WTC11 (cell line): ENCODE results near the gene COA8. TPM values are rescaled to one million over a fixed set of nuclear protein-coding genes. Genes with fewer than 3 reads are reported as not detected.

ENCODE experiments used
- ATAC-seq: fragments of 200-7000 bp; cut with Tn5 transposase; 2 replicates; pipeline ENCODE4 v1.10.0; 2021; ENCODE audit warnings: mild to moderate bottlenecking, moderate library complexity
- CTCF ChIA-PET: fragments of 300-600 bp; sonication (Branson Sonifier 250); formaldehyde crosslinking; loops from one replicate; lab custom pipeline; 2021; ENCODE audit warnings: antibody characterized with exemption; lab: Charles Lee
- POLR2A ChIA-PET: fragments of 350-600 bp; sonication (Branson Sonifier 250); formaldehyde crosslinking; loops from one replicate; lab custom pipeline; 2021; ENCODE audit warnings: antibody characterized with exemption; lab: Charles Lee
- DNase-seq: peaks from one replicate; pipeline ENCODE4 v3.0.0; 2021; ENCODE audit warnings: low spot score
- H3K27ac Mint-ChIP-seq: 2 replicates; pipeline ENCODE4 v1.8.0; 2021; ENCODE audit warnings: mixed read lengths
- H3K27me3 Mint-ChIP-seq: 2 replicates; pipeline ENCODE4 v1.8.0; 2021; ENCODE audit warnings: low read depth, mild to moderate bottlenecking, moderate library complexity, mixed read lengths
- H3K36me3 Mint-ChIP-seq: 2 replicates; pipeline ENCODE4 v1.8.0; 2021; ENCODE audit warnings: mixed read lengths
- H3K4me1 Mint-ChIP-seq: 2 replicates; pipeline ENCODE4 v1.8.0; 2022; ENCODE audit warnings: mixed read lengths
- H3K4me3 Mint-ChIP-seq: 2 replicates; pipeline ENCODE4 v1.8.0; 2021; ENCODE audit warnings: mild to moderate bottlenecking, moderate library complexity, mixed read lengths
- H3K9me3 Mint-ChIP-seq: 2 replicates; pipeline ENCODE4 v1.8.0; 2021; ENCODE audit warnings: mixed read lengths
- CREM ChIP-seq: sonication (generic); formaldehyde crosslinking; IDR thresholded peaks from 2 replicates; pipeline ENCODE4 v1.8.1; 2022; ENCODE audit warnings: mild to moderate bottlenecking, missing genetic modification reagents, moderate library complexity
- ELF4 ChIP-seq: sonication (generic); formaldehyde crosslinking; IDR thresholded peaks from 2 replicates; pipeline ENCODE4 v1.8.1; 2022; ENCODE audit warnings: low read depth, mild to moderate bottlenecking, moderate library complexity, missing genetic modification reagents
- ETV6 ChIP-seq: sonication (generic); formaldehyde crosslinking; IDR thresholded peaks from 2 replicates; pipeline ENCODE4 v1.8.1; 2022; ENCODE audit warnings: mild to moderate bottlenecking, missing genetic modification reagents
- MXD4 ChIP-seq: fragments of 250-450 bp; sonication (Bioruptor Pico); IDR thresholded peaks from 2 replicates; pipeline ENCODE4 v1.8.0; 2021; ENCODE audit warnings: mild to moderate bottlenecking, moderate library complexity, borderline replicate concordance
- RELA ChIP-seq: sonication (generic); formaldehyde crosslinking; IDR thresholded peaks from 2 replicates; pipeline ENCODE4 v1.8.1; 2022; ENCODE audit warnings: missing genetic modification reagents, mild to moderate bottlenecking, borderline replicate concordance
- RORB ChIP-seq: fragments of 250-450 bp; sonication (Bioruptor Pico); IDR thresholded peaks from 2 replicates; pipeline ENCODE4 v1.9.0; 2021; ENCODE audit warnings: mild to moderate bottlenecking
- SMAD4 ChIP-seq: sonication (generic); formaldehyde crosslinking; IDR thresholded peaks from 2 replicates; pipeline ENCODE4 v1.8.0; 2022; ENCODE audit warnings: mild to moderate bottlenecking, missing genetic modification reagents
- SOX15 ChIP-seq: fragments of 250-450 bp; sonication (Bioruptor Pico); IDR thresholded peaks from 2 replicates; pipeline ENCODE4 v1.9.0; 2021; ENCODE audit warnings: mild to moderate bottlenecking
- ZBTB21 ChIP-seq: sonication (generic); formaldehyde crosslinking; IDR thresholded peaks from 2 replicates; pipeline ENCODE4 v1.8.1; 2023; ENCODE audit warnings: mild to moderate bottlenecking, missing genetic modification reagents, borderline replicate concordance
- ZNF317 ChIP-seq: sonication (generic); formaldehyde crosslinking; IDR thresholded peaks from 2 replicates; pipeline ENCODE4 v1.8.1; 2023; ENCODE audit warnings: low read depth, mild to moderate bottlenecking, moderate library complexity, missing genetic modification reagents, borderline replicate concordance
- ZNF671 ChIP-seq: fragments of 250-450 bp; sonication (Bioruptor Pico); IDR thresholded peaks from 2 replicates; pipeline ENCODE4 v1.8.0; 2021; ENCODE audit warnings: mild to moderate bottlenecking
- total RNA-seq: library from RNA; stranded (reverse); gene quantifications from 3 replicates; pipeline ENCODE4 v1.2.3, GENCODE V29; 2021
- TF ChIP-seq, protein P1 (sequence below): sonication (generic); formaldehyde crosslinking; IDR thresholded peaks from 2 replicates; pipeline ENCODE4 v1.8.0; 2023; ENCODE audit warnings: mild to moderate bottlenecking, missing genetic modification reagents
- TF ChIP-seq, protein P2 (sequence below): sonication (generic); formaldehyde crosslinking; IDR thresholded peaks from 2 replicates; pipeline ENCODE4 v1.8.1; 2022; ENCODE audit warnings: low read depth, mild to moderate bottlenecking, moderate library complexity, missing genetic modification reagents, borderline replicate concordance
- TF ChIP-seq, protein P3 (sequence below): sonication (generic); formaldehyde crosslinking; IDR thresholded peaks from 2 replicates; pipeline ENCODE4 v1.8.0; 2022; ENCODE audit warnings: missing genetic modification reagents
- TF ChIP-seq, protein P4 (sequence below): fragments of 250-450 bp; sonication (Bioruptor Pico); conservative IDR thresholded peaks from 2 replicates; pipeline ENCODE4 v1.9.0; 2021; ENCODE audit warnings: mild to moderate bottlenecking
- TF ChIP-seq, protein P5 (sequence below): sonication (generic); formaldehyde crosslinking; IDR thresholded peaks from 2 replicates; pipeline ENCODE4 v1.8.1; 2023; ENCODE audit warnings: mild to moderate bottlenecking, missing genetic modification reagents
- TF ChIP-seq, protein P6 (sequence below): sonication (generic); formaldehyde crosslinking; conservative IDR thresholded peaks from 2 replicates; pipeline ENCODE4 v1.8.1; 2023; ENCODE audit warnings: mild to moderate bottlenecking, low read depth, missing genetic modification reagents, moderate library complexity
- TF ChIP-seq, protein P7 (sequence below): fragments of 250-450 bp; sonication (Bioruptor Pico); IDR thresholded peaks from 2 replicates; pipeline ENCODE4 v1.9.0; 2021; ENCODE audit warnings: moderate library complexity, mild to moderate bottlenecking, inconsistent platforms, borderline replicate concordance
- TF ChIP-seq, protein P8 (sequence below): sonication (generic); formaldehyde crosslinking; IDR thresholded peaks from 2 replicates; pipeline ENCODE4 v1.8.0; 2022; ENCODE audit warnings: mild to moderate bottlenecking, missing genetic modification reagents

The COA8 gene
- total RNA-seq, 1 experiment from 2014 or later = 36.4 TPM

DNA sequence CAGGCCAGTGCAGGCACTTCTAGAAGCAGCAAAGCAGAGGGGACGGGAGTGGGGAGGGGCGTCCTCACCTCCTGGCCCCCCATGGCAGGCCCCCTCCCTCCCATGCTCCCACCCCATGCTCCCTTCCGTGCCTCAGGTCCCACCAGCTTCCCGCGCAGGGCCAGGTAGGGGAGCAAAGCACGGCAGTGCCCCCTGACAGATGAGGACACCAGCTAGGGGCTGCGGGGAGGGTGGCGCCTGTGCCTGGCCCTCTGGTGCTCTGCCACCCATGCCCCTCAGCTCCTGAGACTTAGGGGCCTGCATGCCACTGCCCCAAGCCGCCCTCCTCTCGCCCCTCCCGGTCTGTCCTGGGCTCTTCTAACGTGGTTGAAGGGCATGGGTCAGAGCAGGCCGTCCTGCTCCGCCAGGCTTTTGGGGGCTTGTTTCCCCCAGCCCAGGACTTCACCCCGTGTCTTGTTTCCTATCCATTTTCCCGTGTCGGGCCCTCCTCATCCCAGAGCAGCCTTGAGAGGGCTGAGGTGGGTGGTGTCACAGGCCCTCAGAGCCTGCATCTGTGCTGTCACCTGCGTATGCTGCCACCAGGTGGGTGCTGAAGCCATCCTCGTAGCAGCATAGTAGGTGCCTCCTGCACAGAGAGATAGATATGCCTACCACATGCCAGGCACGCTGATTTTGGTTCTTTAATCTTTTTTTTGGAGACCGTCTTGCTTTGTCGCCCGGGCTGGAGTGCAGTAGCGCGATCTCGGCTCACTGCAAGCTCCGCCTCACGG is 23.5 kb upstream of the COA8 start:
- POLR2A ChIA-PET = interaction anchor here (0.5 to 1.3 kb wide), 3 partner anchors 16 to 19 kb away, joined by 3 to 5 read pairs (median 3); partner anchors contain the start of gene CKB
- TF ChIP-seq, protein P1, sequence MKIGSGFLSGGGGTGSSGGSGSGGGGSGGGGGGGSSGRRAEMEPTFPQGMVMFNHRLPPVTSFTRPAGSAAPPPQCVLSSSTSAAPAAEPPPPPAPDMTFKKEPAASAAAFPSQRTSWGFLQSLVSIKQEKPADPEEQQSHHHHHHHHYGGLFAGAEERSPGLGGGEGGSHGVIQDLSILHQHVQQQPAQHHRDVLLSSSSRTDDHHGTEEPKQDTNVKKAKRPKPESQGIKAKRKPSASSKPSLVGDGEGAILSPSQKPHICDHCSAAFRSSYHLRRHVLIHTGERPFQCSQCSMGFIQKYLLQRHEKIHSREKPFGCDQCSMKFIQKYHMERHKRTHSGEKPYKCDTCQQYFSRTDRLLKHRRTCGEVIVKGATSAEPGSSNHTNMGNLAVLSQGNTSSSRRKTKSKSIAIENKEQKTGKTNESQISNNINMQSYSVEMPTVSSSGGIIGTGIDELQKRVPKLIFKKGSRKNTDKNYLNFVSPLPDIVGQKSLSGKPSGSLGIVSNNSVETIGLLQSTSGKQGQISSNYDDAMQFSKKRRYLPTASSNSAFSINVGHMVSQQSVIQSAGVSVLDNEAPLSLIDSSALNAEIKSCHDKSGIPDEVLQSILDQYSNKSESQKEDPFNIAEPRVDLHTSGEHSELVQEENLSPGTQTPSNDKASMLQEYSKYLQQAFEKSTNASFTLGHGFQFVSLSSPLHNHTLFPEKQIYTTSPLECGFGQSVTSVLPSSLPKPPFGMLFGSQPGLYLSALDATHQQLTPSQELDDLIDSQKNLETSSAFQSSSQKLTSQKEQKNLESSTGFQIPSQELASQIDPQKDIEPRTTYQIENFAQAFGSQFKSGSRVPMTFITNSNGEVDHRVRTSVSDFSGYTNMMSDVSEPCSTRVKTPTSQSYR = no peak
- TF ChIP-seq CREM (CRISPR knock-in tag) (no peak), ZBTB21 (CRISPR knock-in tag) (no peak), ELF4 (CRISPR knock-in tag) (no peak), ETV6 (CRISPR knock-in tag) (no peak), ZNF317 (no peak), RORB (CRISPR knock-in tag) (no peak), SMAD4 (CRISPR knock-in tag) (no peak), MXD4 (CRISPR knock-in tag) (no peak), RELA (CRISPR knock-in tag) (no peak), SOX15 (no peak), ZNF671 (CRISPR knock-in tag) (no peak)
- TF ChIP-seq, protein P2, sequence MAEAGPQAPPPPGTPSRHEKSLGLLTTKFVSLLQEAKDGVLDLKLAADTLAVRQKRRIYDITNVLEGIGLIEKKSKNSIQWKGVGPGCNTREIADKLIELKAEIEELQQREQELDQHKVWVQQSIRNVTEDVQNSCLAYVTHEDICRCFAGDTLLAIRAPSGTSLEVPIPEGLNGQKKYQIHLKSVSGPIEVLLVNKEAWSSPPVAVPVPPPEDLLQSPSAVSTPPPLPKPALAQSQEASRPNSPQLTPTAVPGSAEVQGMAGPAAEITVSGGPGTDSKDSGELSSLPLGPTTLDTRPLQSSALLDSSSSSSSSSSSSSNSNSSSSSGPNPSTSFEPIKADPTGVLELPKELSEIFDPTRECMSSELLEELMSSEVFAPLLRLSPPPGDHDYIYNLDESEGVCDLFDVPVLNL = no peak
- TF ChIP-seq, protein P3, sequence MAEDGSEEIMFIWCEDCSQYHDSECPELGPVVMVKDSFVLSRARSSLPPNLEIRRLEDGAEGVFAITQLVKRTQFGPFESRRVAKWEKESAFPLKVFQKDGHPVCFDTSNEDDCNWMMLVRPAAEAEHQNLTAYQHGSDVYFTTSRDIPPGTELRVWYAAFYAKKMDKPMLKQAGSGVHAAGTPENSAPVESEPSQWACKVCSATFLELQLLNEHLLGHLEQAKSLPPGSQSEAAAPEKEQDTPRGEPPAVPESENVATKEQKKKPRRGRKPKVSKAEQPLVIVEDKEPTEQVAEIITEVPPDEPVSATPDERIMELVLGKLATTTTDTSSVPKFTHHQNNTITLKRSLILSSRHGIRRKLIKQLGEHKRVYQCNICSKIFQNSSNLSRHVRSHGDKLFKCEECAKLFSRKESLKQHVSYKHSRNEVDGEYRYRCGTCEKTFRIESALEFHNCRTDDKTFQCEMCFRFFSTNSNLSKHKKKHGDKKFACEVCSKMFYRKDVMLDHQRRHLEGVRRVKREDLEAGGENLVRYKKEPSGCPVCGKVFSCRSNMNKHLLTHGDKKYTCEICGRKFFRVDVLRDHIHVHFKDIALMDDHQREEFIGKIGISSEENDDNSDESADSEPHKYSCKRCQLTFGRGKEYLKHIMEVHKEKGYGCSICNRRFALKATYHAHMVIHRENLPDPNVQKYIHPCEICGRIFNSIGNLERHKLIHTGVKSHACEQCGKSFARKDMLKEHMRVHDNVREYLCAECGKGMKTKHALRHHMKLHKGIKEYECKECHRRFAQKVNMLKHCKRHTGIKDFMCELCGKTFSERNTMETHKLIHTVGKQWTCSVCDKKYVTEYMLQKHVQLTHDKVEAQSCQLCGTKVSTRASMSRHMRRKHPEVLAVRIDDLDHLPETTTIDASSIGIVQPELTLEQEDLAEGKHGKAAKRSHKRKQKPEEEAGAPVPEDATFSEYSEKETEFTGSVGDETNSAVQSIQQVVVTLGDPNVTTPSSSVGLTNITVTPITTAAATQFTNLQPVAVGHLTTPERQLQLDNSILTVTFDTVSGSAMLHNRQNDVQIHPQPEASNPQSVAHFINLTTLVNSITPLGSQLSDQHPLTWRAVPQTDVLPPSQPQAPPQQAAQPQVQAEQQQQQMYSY (CRISPR knock-in tag) = no peak
- TF ChIP-seq, protein P4, sequence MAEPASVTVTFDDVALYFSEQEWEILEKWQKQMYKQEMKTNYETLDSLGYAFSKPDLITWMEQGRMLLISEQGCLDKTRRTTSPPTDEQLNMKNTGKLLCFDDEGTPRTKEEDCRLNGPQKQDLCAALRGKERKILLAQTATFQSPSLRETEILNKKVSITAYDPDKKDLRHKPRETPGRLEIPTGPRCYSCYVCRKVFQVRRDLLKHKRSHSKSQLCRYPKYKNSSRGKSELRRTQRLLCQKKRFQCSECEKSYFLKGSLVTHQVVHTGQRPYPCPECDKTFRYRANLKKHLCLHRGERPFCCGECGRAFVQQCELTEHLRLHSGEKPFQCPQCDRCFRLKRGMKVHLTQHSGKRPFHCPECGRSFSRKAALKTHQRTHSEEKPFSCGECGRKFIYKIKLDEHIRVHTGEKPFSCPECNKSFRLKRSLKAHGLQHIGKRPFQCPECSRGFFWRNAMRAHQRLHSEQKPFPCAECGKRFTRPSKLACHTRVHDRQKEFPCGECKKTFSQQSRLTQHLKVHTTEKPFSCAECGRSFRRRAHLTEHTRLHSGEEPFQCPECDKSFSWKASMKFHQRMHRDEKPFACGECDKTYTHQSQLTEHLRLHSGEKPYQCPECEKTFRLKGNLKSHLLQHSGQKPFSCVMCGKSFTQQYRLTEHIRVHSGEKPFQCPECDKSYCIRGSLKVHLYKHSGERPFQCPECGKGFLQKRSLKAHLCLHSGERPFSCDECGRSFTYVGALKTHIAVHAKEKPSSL (CRISPR knock-in tag) = no peak
- TF ChIP-seq, protein P5, sequence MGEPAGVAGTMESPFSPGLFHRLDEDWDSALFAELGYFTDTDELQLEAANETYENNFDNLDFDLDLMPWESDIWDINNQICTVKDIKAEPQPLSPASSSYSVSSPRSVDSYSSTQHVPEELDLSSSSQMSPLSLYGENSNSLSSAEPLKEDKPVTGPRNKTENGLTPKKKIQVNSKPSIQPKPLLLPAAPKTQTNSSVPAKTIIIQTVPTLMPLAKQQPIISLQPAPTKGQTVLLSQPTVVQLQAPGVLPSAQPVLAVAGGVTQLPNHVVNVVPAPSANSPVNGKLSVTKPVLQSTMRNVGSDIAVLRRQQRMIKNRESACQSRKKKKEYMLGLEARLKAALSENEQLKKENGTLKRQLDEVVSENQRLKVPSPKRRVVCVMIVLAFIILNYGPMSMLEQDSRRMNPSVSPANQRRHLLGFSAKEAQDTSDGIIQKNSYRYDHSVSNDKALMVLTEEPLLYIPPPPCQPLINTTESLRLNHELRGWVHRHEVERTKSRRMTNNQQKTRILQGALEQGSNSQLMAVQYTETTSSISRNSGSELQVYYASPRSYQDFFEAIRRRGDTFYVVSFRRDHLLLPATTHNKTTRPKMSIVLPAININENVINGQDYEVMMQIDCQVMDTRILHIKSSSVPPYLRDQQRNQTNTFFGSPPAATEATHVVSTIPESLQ (CRISPR knock-in tag) = no peak
- TF ChIP-seq, protein P6, sequence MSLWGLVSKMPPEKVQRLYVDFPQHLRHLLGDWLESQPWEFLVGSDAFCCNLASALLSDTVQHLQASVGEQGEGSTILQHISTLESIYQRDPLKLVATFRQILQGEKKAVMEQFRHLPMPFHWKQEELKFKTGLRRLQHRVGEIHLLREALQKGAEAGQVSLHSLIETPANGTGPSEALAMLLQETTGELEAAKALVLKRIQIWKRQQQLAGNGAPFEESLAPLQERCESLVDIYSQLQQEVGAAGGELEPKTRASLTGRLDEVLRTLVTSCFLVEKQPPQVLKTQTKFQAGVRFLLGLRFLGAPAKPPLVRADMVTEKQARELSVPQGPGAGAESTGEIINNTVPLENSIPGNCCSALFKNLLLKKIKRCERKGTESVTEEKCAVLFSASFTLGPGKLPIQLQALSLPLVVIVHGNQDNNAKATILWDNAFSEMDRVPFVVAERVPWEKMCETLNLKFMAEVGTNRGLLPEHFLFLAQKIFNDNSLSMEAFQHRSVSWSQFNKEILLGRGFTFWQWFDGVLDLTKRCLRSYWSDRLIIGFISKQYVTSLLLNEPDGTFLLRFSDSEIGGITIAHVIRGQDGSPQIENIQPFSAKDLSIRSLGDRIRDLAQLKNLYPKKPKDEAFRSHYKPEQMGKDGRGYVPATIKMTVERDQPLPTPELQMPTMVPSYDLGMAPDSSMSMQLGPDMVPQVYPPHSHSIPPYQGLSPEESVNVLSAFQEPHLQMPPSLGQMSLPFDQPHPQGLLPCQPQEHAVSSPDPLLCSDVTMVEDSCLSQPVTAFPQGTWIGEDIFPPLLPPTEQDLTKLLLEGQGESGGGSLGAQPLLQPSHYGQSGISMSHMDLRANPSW (CRISPR knock-in tag) = no peak
- TF ChIP-seq, protein P7, sequence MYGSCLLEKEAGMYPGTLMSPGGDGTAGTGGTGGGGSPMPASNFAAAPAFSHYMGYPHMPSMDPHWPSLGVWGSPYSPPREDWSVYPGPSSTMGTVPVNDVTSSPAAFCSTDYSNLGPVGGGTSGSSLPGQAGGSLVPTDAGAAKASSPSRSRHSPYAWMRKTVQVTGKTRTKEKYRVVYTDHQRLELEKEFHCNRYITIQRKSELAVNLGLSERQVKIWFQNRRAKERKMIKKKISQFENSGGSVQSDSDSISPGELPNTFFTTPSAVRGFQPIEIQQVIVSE (CRISPR knock-in tag) = no peak
- TF ChIP-seq, protein P8, sequence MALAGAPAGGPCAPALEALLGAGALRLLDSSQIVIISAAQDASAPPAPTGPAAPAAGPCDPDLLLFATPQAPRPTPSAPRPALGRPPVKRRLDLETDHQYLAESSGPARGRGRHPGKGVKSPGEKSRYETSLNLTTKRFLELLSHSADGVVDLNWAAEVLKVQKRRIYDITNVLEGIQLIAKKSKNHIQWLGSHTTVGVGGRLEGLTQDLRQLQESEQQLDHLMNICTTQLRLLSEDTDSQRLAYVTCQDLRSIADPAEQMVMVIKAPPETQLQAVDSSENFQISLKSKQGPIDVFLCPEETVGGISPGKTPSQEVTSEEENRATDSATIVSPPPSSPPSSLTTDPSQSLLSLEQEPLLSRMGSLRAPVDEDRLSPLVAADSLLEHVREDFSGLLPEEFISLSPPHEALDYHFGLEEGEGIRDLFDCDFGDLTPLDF (CRISPR knock-in tag) = no peak
- CTCF ChIA-PET = interaction anchor here (0.5 to 21.0 kb wide), 4 partner anchors 8 to 1378 kb away, joined by 3 to 455 read pairs (median 4); partner anchors contain the start of gene CKB
- no peaks in the 10 kb centered on the region for H3K36me3 Mint-ChIP-seq
- H3K27ac Mint-ChIP-seq = no peak overlapping the region; the same call in 1 of the 2 replicates
- H3K4me3 Mint-ChIP-seq = no peak overlapping the region
- no peaks in the 10 kb centered on the region for H3K9me3 Mint-ChIP-seq
- H3K4me1 Mint-ChIP-seq = peaks cover 5% of the 10 kb centered on the region; the same call in 1 of the 2 replicates
- peaks cover 11% of the 10 kb centered on the region for H3K27me3 Mint-ChIP-seq
- DNase-seq (no peak), ATAC-seq (no peak)
